Left kidney (tissue), 1 donor: ENCODE data around the gene NDUFAF4. TPM values are rescaled to one million over a fixed set of nuclear protein-coding genes. Genes with fewer than 3 reads are reported as not detected.

Experiments
- polyA plus RNA-seq: library from polyadenylated mRNA; unstranded; fragments of 120-200 nt; gene quantifications from one replicate; pipeline ENCODE4 v1.2.1, GENCODE V29; 2013; ENCODE audit not compliant: insufficient read length

NDUFAF4 gene
- polyA plus RNA-seq, 1 donor: 36.6 TPM

Other genes starting within 250 kb of the NDUFAF4 start
- 4.9 TPM for gene GPR63, start 60.4 kb downstream of the NDUFAF4 start, polyA plus RNA-seq
- 4.2 TPM for gene KLHL32, start 26.8 kb upstream of the NDUFAF4 start, polyA plus RNA-seq